ENCODE data around the gene CERS2. TPM values are rescaled to one million over a fixed set of nuclear protein-coding genes. Genes with fewer than 3 reads are reported as not detected.

CERS2 gene
- total and polyA plus RNA-seq, 4 donors, result 212 to 346 (median 278) TPM

- no peak overlapping the region for H3K27ac ChIP-seq (ENCODE audit: low read depth in 1 of 2, low read length in 2 of 2)
Observed at GRCh38 chr1:150964164-150964489, 10.5 kb downstream of the CERS2 start.

More at GRCh38 chr1:150964164-150964489, 10.5 kb downstream of the CERS2 start:
- 80% methylated on average over 5 of the region's 5 CpGs for WGBS
- Histone ChIP-seq H3K36me3 (ENCODE audit: control insufficient read depth in 4 of 4, insufficient read depth in 3 of 4, low read depth in 1 of 4, low read length in 3 of 4) (peaks cover 25 to 78% (median 72%) of the 10 kb centered on the region in 4 donors), H3K27me3 (ENCODE audit: control insufficient read depth in 4 of 4, insufficient read depth in 4 of 4, low read length in 3 of 4) (no peaks in the 10 kb centered on the region), H3K9ac (ENCODE audit: low read depth in 1 of 2, low read length in 2 of 2) (no peak overlapping the region), H3K9me3 (ENCODE audit: control insufficient read depth in 4 of 4, low read length in 3 of 4) (no peaks in the 10 kb centered on the region), H3K4me1 (ENCODE audit: control insufficient read depth in 4 of 4, insufficient read depth in 4 of 4, low read length in 3 of 4) (peaks cover 0 to 19% (median 13%) of the 10 kb centered on the region in 4 donors), H3K4me3 (ENCODE audit: low read depth in 1 of 3, low read length in 3 of 3) (no peak overlapping the region)
- TF ChIP-seq CTCF (IDR thresholded peaks at IDR 0.05; ENCODE audit: low read depth, low read length, missing input control) (no peak), REST (IDR thresholded peaks at IDR 0.05) (no peak), HNF4G (IDR thresholded peaks at IDR 0.05) (no peak), HNF4A (conservative IDR thresholded peaks at IDR 0.05) (no peak), YY1 (IDR thresholded peaks at IDR 0.05) (no peak), JUND (IDR thresholded peaks at IDR 0.05) (no peak), NR2F2 (IDR thresholded peaks at IDR 0.05) (no peak), FOXA1 (IDR thresholded peaks at IDR 0.05) (no peak), EGR1 (IDR thresholded peaks at IDR 0.05; ENCODE audit: low read depth in 2 of 2) (no peak), MAX (IDR thresholded peaks at IDR 0.05) (no peak), GABPA (IDR thresholded peaks at IDR 0.05 in 1 of 2, conservative IDR thresholded peaks at IDR 0.05 in 1 of 2) (no peak), FOXA2 (IDR thresholded peaks at IDR 0.05) (no peak), ZBTB33 (IDR thresholded peaks at IDR 0.05) (no peak), RAD21 (IDR thresholded peaks at IDR 0.05) (no peak), ATF3 (IDR thresholded peaks at IDR 0.05) (no peak), RXRA (IDR thresholded peaks at IDR 0.05) (no peak), SP1 (IDR thresholded peaks at IDR 0.05) (no peak), TAF1 (conservative IDR thresholded peaks at IDR 0.05) (no peak)
- DNase-seq (ENCODE audit: low spot score), result no peak

Measured in liver (tissue), 9 donors.